Measurements from ENCODE around the gene KANSL1.
A peak's percentile ranks its signal among the peaks of the same experiment; 100 is the strongest.
"Not testable (repeated sequence)": the region's sequence is repeated elsewhere in the genome, so short reads cannot be mapped to it uniquely, and the experiment has no call there.

KANSL1 gene

DNA sequence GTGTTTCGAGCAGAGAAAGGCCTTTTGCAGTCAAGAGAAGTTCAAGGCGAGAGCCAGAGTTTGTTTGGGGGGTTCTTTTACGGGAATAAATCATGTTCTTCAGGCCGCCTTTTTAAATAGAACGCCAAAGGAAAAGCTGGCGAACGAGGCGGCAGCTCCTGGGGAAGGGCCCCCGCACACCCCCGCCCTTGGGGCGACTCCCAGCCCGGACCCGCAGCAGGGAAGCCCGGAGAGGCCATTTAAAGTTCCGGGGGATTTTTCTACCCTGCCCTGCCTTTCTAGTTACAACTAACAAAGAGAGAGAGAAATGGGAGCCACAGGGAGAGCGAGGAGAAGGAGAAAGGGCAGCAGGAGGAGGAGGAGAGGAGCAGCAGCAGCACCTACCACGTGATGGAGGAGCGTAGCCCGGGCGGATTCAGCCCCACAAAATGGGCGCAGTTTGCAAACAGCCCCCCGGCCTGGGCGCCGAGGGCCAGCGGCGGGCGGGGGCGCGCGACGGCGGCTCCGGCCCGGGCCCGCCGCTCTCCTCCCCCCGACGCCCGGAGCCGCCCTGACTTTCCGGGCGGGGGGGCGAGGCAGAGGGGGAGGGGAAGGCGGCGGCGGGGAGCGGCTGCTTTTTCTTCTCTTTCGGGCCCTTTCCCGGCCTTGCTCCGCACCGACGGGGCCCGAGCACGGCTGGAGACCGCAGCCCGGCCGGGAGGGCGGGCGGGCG lies 634 bp downstream of the KANSL1 start:
- peak in 57 of 58 donors; percentile 33 to 97 (median 79) for DNase-seq

DNA sequence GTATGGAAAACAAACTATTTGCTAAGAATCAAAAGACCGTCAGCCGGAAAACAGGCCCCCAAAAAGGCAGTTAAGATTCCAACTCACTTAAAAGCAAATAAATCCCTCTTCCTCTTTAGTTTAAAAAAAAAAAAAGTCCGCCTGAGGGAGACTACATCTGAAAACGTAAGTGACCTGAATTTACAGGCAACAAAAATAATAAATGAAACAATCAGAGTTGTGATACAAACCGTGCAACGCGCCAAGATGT lies 1.1 kb downstream of the KANSL1 start:
- no peak for DNase-seq

- DNase-seq: peak in 34 of 58 donors; percentile 4 to 77 (median 32)
These were observed 1.7 kb downstream of the KANSL1 start for GRCh38 chr17:46191322-46192188.

- DNase-seq: no peak
These were observed 2.5 kb downstream of the KANSL1 start for GRCh38 chr17:46190763-46191162.

DNA sequence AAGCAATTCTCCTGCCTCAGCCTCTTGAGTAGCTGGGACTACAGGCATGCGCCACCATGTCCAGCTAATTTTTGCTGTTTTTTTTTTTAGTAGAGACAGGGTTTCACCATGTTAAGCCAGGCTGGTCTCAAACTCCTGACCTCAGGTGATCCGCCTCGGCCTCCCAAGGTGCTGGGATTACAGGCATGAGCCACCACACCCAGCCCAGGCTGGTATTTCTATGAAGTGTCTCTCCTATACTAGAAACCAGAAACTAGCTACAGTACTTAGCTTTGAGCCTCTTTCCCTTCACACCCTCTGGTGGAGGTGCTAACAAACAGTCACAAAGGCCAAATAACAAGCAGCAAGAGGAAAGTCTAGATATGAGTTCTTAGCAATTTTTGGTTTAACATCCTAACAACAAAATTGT lies 6.4 kb downstream of the KANSL1 start:
- DNase-seq: not testable (repeated sequence)

DNA sequence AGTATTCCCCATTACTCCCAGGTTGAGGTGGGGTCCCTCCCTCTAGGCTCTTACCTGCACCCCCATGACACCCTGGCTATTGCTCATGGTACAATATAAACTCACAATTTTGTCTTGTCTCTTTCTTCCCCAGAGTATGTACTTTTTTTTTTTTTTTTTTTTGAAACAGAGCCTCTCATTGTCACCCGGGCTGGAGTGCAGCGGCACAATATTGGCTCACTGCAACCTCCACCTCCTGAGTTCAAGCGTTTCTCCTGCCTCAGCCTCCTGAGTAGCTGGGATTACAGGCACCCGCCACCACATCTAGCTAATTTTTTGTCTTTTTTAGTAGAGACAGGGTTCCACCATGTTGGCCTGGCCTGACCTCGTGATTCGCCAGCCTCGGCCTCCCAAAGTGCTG lies 8.5 kb downstream of the KANSL1 start:
- DNase-seq: no peak

GRCh38 chr17:46183383-46183782 lies 9.8 kb downstream of the KANSL1 start:
- DNase-seq: not testable (repeated sequence)

DNA sequence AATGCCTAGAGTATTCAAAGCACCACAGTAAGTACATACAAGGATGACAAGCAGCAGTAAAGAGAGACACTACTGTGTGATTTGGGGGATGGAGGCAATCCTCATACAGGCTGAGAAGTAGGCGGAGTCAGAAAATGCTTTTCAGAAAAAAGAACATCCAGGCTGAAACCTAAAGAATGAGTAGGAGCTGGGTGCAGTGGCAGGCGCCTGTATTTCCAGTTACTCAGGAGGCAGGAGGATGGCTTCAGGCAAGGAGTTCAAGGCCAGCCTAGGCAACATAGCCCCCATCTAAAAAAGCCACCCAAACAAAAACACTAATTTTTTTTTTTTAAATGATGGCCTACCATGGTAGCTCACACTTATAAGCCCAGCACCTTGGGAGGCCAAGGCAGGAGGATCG lies 10.3 kb downstream of the KANSL1 start:
- no peak for DNase-seq

- DNase-seq: no peak
These were observed 11.3 kb downstream of the KANSL1 start for GRCh38 chr17:46181940-46182339.

GRCh38 chr17:46181316-46181715 lies 11.9 kb downstream of the KANSL1 start:
- DNase-seq: not testable (repeated sequence)

GRCh38 chr17:46180892-46181274 lies 12.3 kb downstream of the KANSL1 start:
- DNase-seq: no peak

DNA sequence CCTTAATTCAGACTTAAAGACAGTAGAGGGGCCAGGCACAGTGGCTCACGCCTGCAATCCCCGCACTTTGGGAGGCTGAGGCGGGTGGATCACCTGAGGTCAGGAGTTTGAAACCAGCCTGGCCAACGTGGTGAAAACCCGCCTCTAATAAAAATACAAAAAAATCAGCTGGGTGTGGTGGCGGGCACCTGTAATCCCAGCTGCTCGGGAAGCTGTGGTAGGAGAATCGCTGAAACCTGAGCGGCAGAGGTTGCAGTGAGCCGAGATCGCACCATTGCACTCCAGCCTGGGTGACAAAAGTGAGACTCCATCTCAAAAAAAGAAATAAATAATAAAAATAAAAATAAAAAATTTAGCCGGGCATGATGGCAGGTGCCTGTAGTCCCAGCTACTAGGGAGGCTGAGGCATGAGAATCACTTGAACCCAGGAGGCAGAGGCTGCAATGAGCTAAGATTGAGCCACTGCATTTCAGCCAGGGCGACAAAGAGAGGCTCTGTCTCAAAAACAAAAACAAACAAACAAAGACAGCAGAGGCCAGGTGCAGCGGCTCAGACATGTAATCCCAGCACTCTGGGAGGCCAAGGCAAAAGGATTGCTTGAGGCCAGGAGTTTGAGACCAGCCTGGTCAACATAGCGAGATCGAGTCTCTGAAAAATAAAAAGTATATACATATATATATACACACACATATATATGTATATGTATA lies 12.9 kb downstream of the KANSL1 start:
- DNase-seq: not testable (repeated sequence)

- peak in 1 of 58 donors; percentile 23 for DNase-seq
These were observed 13.7 kb downstream of the KANSL1 start for GRCh38 chr17:46179375-46179999.

- DNase-seq: no peak
These were observed 14.5 kb downstream of the KANSL1 start for GRCh38 chr17:46178550-46179214.

DNA sequence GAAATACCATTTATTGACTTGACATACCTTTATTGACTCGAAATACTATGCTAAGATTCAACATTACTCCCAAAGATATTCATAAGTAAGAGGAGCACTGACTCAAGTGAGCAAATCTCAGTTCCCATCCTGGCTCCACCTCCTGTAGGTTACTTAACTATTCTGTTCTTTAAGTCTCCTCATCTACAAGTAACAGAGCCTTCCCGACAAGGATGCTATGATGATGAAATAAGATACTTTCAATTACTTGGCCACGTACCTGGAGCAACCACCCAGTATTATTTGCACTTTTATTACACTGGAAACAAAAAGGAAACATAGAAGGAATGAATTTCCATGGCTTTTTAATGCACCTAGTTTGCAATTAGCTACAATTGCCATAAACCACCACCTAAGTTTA lies 16.3 kb downstream of the KANSL1 start:
- no peak for DNase-seq

- DNase-seq: no peak
These were observed 17.3 kb downstream of the KANSL1 start for GRCh38 chr17:46175891-46176290.

DNA sequence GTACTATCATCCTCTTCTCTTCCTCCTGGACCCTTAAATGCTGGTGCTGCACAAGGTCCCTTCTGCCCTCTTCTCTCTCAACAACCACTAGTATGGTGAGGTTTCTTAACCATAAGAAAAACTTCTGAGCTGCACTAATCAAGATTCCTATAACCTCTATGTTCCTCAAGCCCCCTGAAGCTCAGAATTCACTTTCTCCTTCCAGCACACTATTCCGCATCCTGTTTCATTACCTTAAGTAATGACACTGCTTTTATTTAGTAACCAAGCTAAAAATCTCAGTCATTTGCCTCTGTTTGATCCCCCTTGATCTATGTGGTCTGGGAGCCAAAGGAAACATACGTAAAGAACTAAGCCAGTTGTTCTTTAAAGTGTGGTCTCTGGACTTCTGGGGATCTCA lies 20.1 kb downstream of the KANSL1 start:
- no peak for DNase-seq

GRCh38 chr17:46171939-46172338 lies 21.3 kb downstream of the KANSL1 start:
- no peak for DNase-seq

- no peak for DNase-seq
These were observed 22.4 kb downstream of the KANSL1 start for GRCh38 chr17:46170639-46171429.

DNA sequence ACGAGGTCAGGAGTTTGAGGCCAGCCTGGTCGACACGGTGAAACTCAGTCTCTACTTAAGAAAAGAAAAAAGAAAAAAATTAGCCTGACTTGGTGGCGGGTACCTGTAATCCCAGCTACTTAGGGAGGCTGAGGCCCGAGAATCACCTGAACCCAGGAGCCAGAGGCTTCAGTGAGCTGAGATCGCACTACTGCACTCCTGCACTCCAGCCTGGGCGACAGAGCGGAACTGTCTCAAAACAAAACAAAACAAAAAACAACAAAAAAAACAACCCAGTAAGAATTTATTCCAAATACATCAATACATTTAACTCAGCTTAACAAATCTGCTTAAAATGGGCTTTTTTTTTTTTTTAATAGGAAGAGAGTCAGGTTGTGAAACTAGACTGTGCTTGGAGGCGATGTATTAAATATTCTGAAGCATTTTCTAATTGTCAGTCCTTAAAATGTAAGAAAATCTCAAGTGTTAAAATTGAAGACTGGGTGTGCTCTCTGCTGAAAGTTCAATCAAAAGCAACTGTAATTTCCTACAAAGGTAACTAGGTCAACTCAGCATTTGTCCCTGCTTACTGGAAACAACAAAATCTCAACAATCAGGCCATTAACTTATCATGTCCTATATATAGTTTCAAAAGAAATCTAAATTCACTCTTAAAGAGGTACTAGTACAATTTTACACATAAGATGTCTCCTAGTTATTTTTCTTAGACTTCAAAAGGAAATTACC lies 23.2 kb downstream of the KANSL1 start:
- no peak for DNase-seq

Measured in anterior cingulate cortex (tissue), 58 donors.